Upper lobe of left lung (tissue), 4 donors: ENCODE data around the gene CHKA.

Experiments used
- CTCF ChIP-seq, 6 experiments: fragments of 450-650 bp in 4 of 6; fragments of 200-600 bp in 2 of 6; sonication (generic) in 2 of 6; IDR thresholded peaks; one replicate each; pipeline ENCODE4 v1.5.1; 2016 to 2019; ENCODE audit warnings: antibody characterized with exemption in 6 of 6
- EP300 ChIP-seq, 4 donors: sonication (generic); formaldehyde crosslinking; IDR thresholded peaks; one replicate each; pipeline ENCODE4 v1.5.1; 2017; ENCODE audit warnings: antibody characterized with exemption in 4 of 4, control low read depth in 2 of 4
- POLR2A ChIP-seq, 4 donors: fragments of 450-650 bp; IDR thresholded peaks; one replicate each; pipeline ENCODE4 v1.5.1; 2016 to 2017; ENCODE audit warnings: antibody characterized with exemption in 4 of 4, mild to moderate bottlenecking in 2 of 4
- POLR2AphosphoS5 ChIP-seq, 2 donors: sonication (generic); formaldehyde crosslinking; IDR thresholded peaks; one replicate each; pipeline ENCODE4 v1.5.1; 2017; ENCODE audit warnings: antibody characterized with exemption in 2 of 2

GRCh38 chr11:68047437-68048290 is 73.5 kb downstream of the CHKA start:
- no peak for TF ChIP-seq CTCF (IDR thresholded peaks at IDR 0.05)
- TF ChIP-seq POLR2A (IDR thresholded peaks at IDR 0.05) = no peak
- peak in 1 of 2 donors; percentile 41 for TF ChIP-seq POLR2AphosphoS5 (IDR thresholded peaks at IDR 0.05)
- TF ChIP-seq EP300 (IDR thresholded peaks at IDR 0.05) = no peak
